Measurements from ENCODE around the gene PRM1.

GRCh38 chr16:11233727-11234376, 47.3 kb downstream of the PRM1 start:
- no peak for TF ChIP-seq CTCF (IDR thresholded peaks at IDR 0.05; ENCODE audit: low read depth, low read length, missing input control)
- no peak for TF ChIP-seq NR2F2 (IDR thresholded peaks at IDR 0.05)
- no peak for TF ChIP-seq REST (IDR thresholded peaks at IDR 0.05)
- TF ChIP-seq GABPA (IDR thresholded peaks at IDR 0.05 in 1 of 2, conservative IDR thresholded peaks at IDR 0.05 in 1 of 2): no peak
- TF ChIP-seq TAF1 (conservative IDR thresholded peaks at IDR 0.05): no peak
- TF ChIP-seq SP1 (IDR thresholded peaks at IDR 0.05): no peak
- TF ChIP-seq YY1 (IDR thresholded peaks at IDR 0.05): no peak
